ENCODE measurements around the gene DNM3.

GRCh38 chr1:171954361-171954760 lies 113.1 kb downstream of the DNM3 start:
- TF ChIP-seq, protein P1, sequence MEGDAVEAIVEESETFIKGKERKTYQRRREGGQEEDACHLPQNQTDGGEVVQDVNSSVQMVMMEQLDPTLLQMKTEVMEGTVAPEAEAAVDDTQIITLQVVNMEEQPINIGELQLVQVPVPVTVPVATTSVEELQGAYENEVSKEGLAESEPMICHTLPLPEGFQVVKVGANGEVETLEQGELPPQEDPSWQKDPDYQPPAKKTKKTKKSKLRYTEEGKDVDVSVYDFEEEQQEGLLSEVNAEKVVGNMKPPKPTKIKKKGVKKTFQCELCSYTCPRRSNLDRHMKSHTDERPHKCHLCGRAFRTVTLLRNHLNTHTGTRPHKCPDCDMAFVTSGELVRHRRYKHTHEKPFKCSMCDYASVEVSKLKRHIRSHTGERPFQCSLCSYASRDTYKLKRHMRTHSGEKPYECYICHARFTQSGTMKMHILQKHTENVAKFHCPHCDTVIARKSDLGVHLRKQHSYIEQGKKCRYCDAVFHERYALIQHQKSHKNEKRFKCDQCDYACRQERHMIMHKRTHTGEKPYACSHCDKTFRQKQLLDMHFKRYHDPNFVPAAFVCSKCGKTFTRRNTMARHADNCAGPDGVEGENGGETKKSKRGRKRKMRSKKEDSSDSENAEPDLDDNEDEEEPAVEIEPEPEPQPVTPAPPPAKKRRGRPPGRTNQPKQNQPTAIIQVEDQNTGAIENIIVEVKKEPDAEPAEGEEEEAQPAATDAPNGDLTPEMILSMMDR (IDR thresholded peaks at IDR 0.05) = no peak
- TF ChIP-seq POLR2A (IDR thresholded peaks at IDR 0.05) (no peak), EP300 (IDR thresholded peaks at IDR 0.05; ENCODE audit: low read depth) (no peak), POLR2AphosphoS5 (IDR thresholded peaks at IDR 0.05) (no peak)
